HT-29 (cell line): ENCODE measurements around the gene LMF1. TPM values are rescaled to one million over a fixed set of nuclear protein-coding genes. Genes with fewer than 3 reads are reported as not detected.
"Not testable (repeated sequence)": the region's sequence is repeated elsewhere in the genome, so short reads cannot be mapped to it uniquely, and the experiment has no call there.

Experiments used
- DNase-seq: peaks from one replicate; pipeline ENCODE4 v3.0.0-alpha.2; 2015; ENCODE audit warnings: low spot score
- total RNA-seq: library from RNA; depleted of rRNA; stranded (reverse); fragments of >200 nt; shearing (Covaris generic); gene quantifications from 2 replicates; pipeline ENCODE4 v1.2.3, GENCODE V29; 2014

Gene LMF1
- total RNA-seq, 1 experiment from 2014 or later = 2.1 TPM

- DNase-seq = no peak
Measured at GRCh38 chr16:972316-973002, 1.7 kb upstream of the LMF1 start.

- DNase-seq = no peak
Measured at GRCh38 chr16:971981-972315, 1.2 kb upstream of the LMF1 start.

DNA sequence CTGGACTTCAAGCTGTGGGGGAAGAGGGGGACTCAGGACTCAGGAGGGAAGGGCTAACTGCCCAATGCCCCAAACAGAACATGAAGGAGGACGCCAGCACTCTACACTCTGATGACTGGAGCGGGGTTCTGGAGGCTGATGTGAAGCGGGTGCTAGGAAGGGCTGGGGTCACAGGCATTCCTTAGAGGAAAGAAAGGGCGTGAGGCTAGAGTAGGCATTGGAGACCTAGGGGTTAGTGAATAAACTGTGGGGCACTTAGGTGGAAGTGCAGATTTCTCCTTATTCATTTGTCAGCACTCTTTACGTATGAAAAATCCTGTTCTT lies 760 bp upstream of the LMF1 start:
- no peak for DNase-seq

GRCh38 chr16:970386-970765 lies 408 bp downstream of the LMF1 start:
- DNase-seq = no peak

- no peak for DNase-seq
Measured at GRCh38 chr16:969508-970385, 1.0 kb downstream of the LMF1 start.

DNA sequence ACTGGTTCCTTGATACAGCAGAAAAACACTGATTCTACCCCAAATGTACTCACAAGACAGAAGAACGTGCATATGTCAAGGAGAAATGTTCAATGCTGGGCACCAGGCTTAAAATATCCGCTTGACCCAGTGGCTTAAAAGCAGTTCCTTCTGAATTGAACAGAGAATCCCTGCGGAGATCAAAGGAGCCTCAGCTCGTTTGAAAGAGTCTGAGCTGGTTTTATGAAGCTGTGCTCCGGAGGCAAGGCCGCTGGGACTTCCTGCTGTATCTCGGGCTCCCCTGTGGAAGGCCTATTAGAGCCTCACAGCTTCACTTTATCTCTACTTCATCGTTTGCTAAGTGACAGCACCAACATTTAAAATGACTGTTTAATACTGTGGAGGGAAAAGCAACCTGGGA lies 2.2 kb downstream of the LMF1 start:
- no peak for DNase-seq

GRCh38 chr16:967546-968295 lies 3.1 kb downstream of the LMF1 start:
- DNase-seq = no peak

- no peak for DNase-seq
Measured at GRCh38 chr16:967077-967541, 3.7 kb downstream of the LMF1 start.

DNA sequence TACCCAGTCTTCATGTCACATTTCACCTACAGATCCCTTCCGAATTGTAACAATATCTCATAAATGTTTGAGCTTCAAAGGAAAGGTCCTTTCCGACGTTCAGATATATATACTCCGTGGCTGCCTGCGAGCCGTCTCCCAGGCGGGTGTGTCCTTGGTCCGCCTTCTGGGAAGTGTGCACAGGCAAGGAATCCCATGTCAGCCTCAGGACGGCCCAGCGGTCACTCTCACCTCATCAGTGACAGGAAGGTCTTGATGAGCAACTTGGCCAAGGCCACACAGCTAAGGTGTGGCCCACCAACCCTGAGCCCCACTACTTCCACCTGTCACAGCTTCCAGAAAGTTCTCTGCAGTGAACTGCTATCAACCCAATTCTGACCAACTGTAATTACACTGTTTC lies 4.3 kb downstream of the LMF1 start:
- DNase-seq = no peak

GRCh38 chr16:966035-966434 lies 4.7 kb downstream of the LMF1 start:
- no peak for DNase-seq

DNA sequence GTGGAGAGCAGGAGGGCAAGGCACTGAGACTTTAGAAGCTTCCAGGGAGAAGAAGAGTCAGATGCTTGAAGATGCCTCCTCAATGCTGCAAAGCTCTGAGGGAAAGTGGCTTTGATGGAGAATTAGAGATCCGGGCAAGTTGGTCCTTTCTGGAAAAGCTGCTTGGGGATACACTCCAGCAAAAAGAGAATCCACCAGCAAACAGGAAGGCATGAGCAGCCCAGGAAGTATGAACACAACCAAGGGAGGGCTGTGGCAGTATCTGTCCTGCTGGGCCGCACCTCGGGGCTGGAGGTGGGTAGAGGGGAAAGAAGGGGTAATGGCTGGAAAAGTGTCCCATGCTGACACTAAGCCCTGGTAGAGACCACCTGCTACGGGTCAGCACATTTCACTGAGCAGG lies 5.3 kb downstream of the LMF1 start:
- no peak for DNase-seq

GRCh38 chr16:965036-965395 lies 5.8 kb downstream of the LMF1 start:
- no peak for DNase-seq

GRCh38 chr16:964356-965035 lies 6.3 kb downstream of the LMF1 start:
- no peak for DNase-seq

GRCh38 chr16:963913-964312 lies 6.9 kb downstream of the LMF1 start:
- no peak for DNase-seq

GRCh38 chr16:962901-963814 lies 7.6 kb downstream of the LMF1 start:
- DNase-seq = no peak

- DNase-seq = no peak
Measured at GRCh38 chr16:962366-962765, 8.4 kb downstream of the LMF1 start.

- no peak for DNase-seq
Measured at GRCh38 chr16:959232-960040, 11.3 kb downstream of the LMF1 start.

DNA sequence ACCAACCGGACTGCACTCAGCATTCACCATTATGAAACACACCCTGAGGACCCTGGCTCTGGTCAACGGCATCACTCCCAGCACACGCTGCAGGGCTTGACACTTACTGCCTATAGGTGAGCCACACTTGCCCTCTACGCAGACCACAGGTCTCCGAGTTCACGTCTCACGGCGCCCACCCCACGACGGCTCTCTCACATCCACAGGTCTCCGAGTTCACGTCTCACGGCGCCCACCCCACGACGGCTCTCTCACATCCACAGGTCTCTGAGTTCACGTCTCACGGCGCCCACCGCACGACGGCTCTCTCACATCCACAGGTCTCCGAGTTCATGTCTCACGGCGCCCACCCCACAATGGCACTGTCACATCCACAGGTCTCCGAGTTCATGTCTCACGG lies 15.0 kb downstream of the LMF1 start:
- DNase-seq = not testable (repeated sequence)

- not testable (repeated sequence) for DNase-seq
Measured at GRCh38 chr16:953818-954217, 17.0 kb downstream of the LMF1 start.

DNA sequence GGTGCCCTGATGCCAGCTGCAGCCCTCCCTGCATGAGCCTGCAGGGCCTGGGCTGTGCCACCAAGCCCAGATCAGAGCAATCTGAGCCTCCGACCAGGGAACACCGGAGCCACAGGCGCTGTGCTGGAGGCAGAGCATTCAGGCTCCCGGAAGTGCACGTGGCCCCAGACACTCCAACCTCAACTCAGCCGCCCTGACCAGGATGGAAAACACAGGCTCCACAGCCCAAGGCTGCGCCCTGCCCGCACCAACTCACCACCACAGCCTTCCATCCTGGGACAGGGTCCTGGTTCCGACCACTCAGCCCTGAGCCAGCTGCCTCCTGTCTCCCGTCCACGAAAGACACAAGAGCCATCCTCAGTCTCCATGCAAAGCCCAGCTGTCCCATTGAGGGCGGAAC lies 18.5 kb downstream of the LMF1 start:
- DNase-seq = no peak
